Glutamatergic neuron (in vitro differentiated cells): ENCODE measurements around the gene PPP6R3. TPM values are rescaled to one million over a fixed set of nuclear protein-coding genes. Genes with fewer than 3 reads are reported as not detected.

Experiments
- DNase-seq: peaks from one replicate; pipeline ENCODE4 v3.0.0; 2022
- H3K27ac Mint-ChIP-seq: one replicate; pipeline ENCODE4 v1.8.0; 2020; ENCODE audit warnings: mild to moderate bottlenecking, mixed read lengths, inconsistent platforms; ENCODE audit not compliant: unreplicated experiment
- H3K27me3 Mint-ChIP-seq: one replicate; pipeline ENCODE4 v1.8.0; 2020; ENCODE audit warnings: mild to moderate bottlenecking, moderate library complexity, mixed read lengths, inconsistent platforms; ENCODE audit not compliant: unreplicated experiment
- H3K36me3 Mint-ChIP-seq: one replicate; pipeline ENCODE4 v1.8.0; 2020; ENCODE audit warnings: mild to moderate bottlenecking, mixed read lengths, inconsistent platforms; ENCODE audit not compliant: unreplicated experiment
- H3K4me1 Mint-ChIP-seq: one replicate; pipeline ENCODE4 v1.8.0; 2020; ENCODE audit warnings: mild to moderate bottlenecking, low read depth, mixed read lengths, inconsistent platforms; ENCODE audit not compliant: unreplicated experiment
- H3K4me3 Mint-ChIP-seq: one replicate; pipeline ENCODE4 v1.8.0; 2020; ENCODE audit warnings: mild to moderate bottlenecking, mixed read lengths, inconsistent platforms; ENCODE audit not compliant: unreplicated experiment
- H3K9me3 Mint-ChIP-seq: one replicate; pipeline ENCODE4 v1.8.0; 2020; ENCODE audit warnings: mild to moderate bottlenecking, moderate library complexity, mixed read lengths, inconsistent platforms; ENCODE audit not compliant: unreplicated experiment
- total RNA-seq: library from RNA; stranded (reverse); fragmentation: NEBNext Ultra II Directional; extraction: Animal tissue kit (Norgen Biotek cat#: 25700); gene quantifications from one replicate; pipeline ENCODE4 v1.2.1, GENCODE V29; 2021; ENCODE audit not compliant: unreplicated experiment
- TF ChIP-seq, protein P1 (sequence below): fragments of 200-600 bp; sonication (generic); IDR thresholded peaks from one replicate; pipeline ENCODE4 v1.5.0; 2021; ENCODE audit not compliant: partially characterized antibody, unreplicated experiment

Gene PPP6R3
- total RNA-seq, 1 donor from 2014 or later: 312 TPM

DNA sequence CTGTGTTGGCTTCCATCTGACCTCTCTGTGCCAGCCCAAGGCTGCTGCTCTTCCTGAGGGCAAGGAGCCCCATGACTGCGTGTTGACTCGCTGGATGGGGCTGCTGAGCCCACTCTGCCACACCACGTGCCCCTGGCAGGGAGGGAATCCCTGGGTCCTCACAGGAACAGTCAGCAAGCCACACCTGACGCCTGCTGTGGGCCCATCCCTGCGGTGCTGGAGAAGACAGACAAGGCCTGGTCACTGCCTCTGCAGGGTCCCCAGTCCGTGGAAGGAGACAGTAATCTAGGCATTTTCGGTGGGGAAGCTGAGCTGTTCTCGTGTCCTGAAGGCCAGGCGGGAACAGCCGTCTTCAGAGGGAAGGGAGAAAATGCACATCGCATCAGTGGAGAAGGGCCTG is 10.6 kb upstream of the PPP6R3 start:
- Mint-ChIP-seq H3K4me3 (no peak overlapping the region), H3K4me1 (no peaks in the 10 kb centered on the region), H3K27me3 (peaks cover 7% of the 10 kb centered on the region), H3K27ac (no peak overlapping the region), H3K36me3 (no peaks in the 10 kb centered on the region), H3K9me3 (no peaks in the 10 kb centered on the region)
- DNase-seq: no peak
- TF ChIP-seq, protein P1, sequence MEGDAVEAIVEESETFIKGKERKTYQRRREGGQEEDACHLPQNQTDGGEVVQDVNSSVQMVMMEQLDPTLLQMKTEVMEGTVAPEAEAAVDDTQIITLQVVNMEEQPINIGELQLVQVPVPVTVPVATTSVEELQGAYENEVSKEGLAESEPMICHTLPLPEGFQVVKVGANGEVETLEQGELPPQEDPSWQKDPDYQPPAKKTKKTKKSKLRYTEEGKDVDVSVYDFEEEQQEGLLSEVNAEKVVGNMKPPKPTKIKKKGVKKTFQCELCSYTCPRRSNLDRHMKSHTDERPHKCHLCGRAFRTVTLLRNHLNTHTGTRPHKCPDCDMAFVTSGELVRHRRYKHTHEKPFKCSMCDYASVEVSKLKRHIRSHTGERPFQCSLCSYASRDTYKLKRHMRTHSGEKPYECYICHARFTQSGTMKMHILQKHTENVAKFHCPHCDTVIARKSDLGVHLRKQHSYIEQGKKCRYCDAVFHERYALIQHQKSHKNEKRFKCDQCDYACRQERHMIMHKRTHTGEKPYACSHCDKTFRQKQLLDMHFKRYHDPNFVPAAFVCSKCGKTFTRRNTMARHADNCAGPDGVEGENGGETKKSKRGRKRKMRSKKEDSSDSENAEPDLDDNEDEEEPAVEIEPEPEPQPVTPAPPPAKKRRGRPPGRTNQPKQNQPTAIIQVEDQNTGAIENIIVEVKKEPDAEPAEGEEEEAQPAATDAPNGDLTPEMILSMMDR: no peak

DNA sequence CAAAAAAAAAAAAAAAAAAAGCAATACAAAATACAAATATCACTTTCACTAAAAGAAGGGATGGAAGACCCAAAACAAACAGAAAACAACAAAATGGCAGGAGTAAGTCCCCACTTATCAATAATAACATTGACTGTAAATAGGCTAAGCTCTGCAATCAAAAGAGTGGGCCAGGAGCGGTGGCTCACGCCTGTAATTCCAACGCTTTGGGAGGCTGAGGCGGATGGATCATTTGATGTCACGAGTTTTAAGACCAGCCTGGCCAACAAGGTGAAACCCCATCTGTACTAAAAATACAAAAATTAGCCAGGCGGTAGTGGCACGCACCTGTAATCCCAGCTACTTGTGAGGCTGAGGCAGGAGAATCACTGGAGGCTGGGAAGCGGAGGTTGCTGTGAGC is 9.8 kb upstream of the PPP6R3 start:
- no peak overlapping the region for H3K27ac Mint-ChIP-seq
- TF ChIP-seq, protein P1: no peak
- H3K36me3 Mint-ChIP-seq: no peaks in the 10 kb centered on the region
- no peak for DNase-seq
- no peak overlapping the region for H3K4me3 Mint-ChIP-seq
- no peaks in the 10 kb centered on the region for H3K9me3 Mint-ChIP-seq
- peaks cover 6% of the 10 kb centered on the region for H3K27me3 Mint-ChIP-seq
- H3K4me1 Mint-ChIP-seq: no peaks in the 10 kb centered on the region

DNA sequence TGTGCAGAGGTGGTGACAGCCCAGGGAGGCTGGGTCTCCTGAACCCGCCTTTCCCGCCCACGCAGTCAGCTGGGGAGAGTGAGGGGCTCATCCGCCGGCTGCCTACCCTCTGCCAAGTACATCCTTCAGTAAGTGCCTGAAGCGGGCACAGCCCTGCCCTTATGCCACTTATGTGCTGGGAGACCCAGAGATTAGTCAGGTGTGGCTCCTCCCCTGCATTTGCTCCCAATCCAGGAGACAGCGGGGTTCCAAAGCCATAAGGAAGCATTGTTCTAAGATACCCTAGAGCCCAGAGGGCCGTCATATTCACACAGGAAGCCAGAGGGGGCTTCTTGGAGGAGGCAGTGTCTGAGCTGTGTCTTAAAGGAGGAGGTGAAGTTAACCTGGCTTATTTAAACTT is 5.8 kb upstream of the PPP6R3 start:
- Mint-ChIP-seq H3K4me1 (no peaks in the 10 kb centered on the region), H3K36me3 (no peaks in the 10 kb centered on the region), H3K9me3 (peaks cover 1% of the 10 kb centered on the region), H3K4me3 (no peak overlapping the region), H3K27ac (no peak overlapping the region), H3K27me3 (peaks cover 8% of the 10 kb centered on the region)
- DNase-seq: no peak
- TF ChIP-seq, protein P1: no peak

- TF ChIP-seq, protein P1: no peak
- Mint-ChIP-seq H3K27ac (no peak overlapping the region), H3K4me3 (no peak overlapping the region), H3K4me1 (no peaks in the 10 kb centered on the region), H3K36me3 (no peaks in the 10 kb centered on the region), H3K27me3 (peaks cover 11% of the 10 kb centered on the region), H3K9me3 (peaks cover 7% of the 10 kb centered on the region)
- no peak for DNase-seq
Measured at GRCh38 chr11:68455485-68455884, 5.1 kb upstream of the PPP6R3 start.

DNA sequence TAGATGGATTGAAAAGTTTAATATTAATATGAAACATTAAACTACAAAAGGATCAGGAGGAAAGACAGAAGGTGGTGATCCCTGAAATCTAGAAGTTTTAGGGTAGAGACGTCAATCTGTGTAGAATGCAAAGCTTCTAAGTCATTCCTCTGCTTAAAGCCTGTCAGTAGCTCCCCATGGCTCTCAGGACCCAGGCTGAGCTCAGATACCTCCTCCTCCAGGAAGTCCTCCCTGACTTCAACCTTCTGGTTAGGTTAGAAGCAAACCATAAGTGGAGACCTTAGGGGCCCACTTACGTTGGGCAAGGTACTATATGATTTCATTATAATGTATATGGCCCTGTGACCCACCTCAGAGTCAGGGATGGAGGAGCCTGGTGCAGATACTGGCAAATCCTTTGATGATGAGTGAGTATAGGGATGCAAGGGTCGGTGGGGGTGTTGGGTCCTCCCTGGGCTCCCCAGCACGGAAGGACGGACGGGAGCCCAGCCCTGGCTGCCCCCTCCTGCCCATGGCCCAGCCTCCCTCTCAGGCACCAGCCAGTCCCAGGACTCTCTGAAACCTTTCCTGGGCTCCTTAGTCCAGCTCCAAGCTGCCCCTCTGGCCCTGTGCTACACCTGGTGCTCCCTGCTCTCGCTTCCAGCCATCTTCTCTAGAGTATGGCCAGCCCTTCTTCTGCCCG is 3.2 kb upstream of the PPP6R3 start:
- TF ChIP-seq, protein P1: no peak
- Mint-ChIP-seq H3K4me1 (peaks cover 4% of the 10 kb centered on the region), H3K9me3 (peaks cover 7% of the 10 kb centered on the region), H3K36me3 (no peaks in the 10 kb centered on the region), H3K27me3 (peaks cover 15% of the 10 kb centered on the region), H3K4me3 (no peak overlapping the region), H3K27ac (no peak overlapping the region)
- DNase-seq: no peak
